ENCODE data around the gene ZNF792.
"Not testable (repeated sequence)": the region's sequence is repeated elsewhere in the genome, so short reads cannot be mapped to it uniquely, and the experiment has no call there.

The ZNF792 gene

GRCh38 chr19:34925278-34925855 is 38.7 kb downstream of the ZNF792 start:
- DNase-seq (ENCODE audit: low read depth in 2 of 2) = no peak

GRCh38 chr19:34920090-34920786 is 43.8 kb downstream of the ZNF792 start:
- not testable (repeated sequence) for DNase-seq (ENCODE audit: low read depth in 2 of 2)

GRCh38 chr19:34918190-34918589 is 45.8 kb downstream of the ZNF792 start:
- DNase-seq (ENCODE audit: low read depth in 2 of 2) = no peak

- DNase-seq (ENCODE audit: low read depth in 2 of 2) = not testable (repeated sequence)
These were observed 46.9 kb downstream of the ZNF792 start for GRCh38 chr19:34917144-34917543.

- no peak for DNase-seq (ENCODE audit: low read depth in 2 of 2)
These were observed 53.3 kb downstream of the ZNF792 start for GRCh38 chr19:34910770-34911169.

Data from stimulated activated CD4-positive, alpha-beta T cell treated with anti-CD3 and anti-CD28 coated beads, Interleukin-1b, Interleukin-23, amount 100 ng/mL, for 4 hours (primary cell).